DOHH2 (cell line): Measurements from ENCODE around the gene RPS6KA2.

ENCODE experiments used
- H3F3A ChIP-seq: fragments of 200-600 bp; sonication (generic), shearing (Covaris generic); 2 replicates; pipeline ENCODE4 v1.6.0; 2016; ENCODE audit warnings: antibody characterized with exemption, mild to moderate bottlenecking; ENCODE audit not compliant: control insufficient read depth, insufficient read depth
- H3K27ac ChIP-seq: fragments of 200-600 bp; sonication (generic); 2 replicates; pipeline ENCODE4 v1.5.1; 2014; ENCODE audit warnings: low read depth, mild to moderate bottlenecking, low read length, moderate library complexity
- H3K27me3 ChIP-seq: fragments of 200-600 bp; sonication (generic); 2 replicates; pipeline ENCODE4 v1.6.1; 2014; ENCODE audit warnings: mild to moderate bottlenecking, low read length, mixed read lengths; ENCODE audit not compliant: control insufficient read depth
- H3K36me3 ChIP-seq: fragments of 200-600 bp; sonication (generic); 2 replicates; pipeline ENCODE4 v1.6.1; 2014; ENCODE audit warnings: mild to moderate bottlenecking, low read length, moderate library complexity, mixed read lengths; ENCODE audit not compliant: control insufficient read depth
- H3K4me1 ChIP-seq: fragments of 200-600 bp; sonication (generic); 2 replicates; pipeline ENCODE4 v1.6.1; 2014; ENCODE audit warnings: mild to moderate bottlenecking, low read length, mixed read lengths; ENCODE audit not compliant: control insufficient read depth
- H3K4me2 ChIP-seq: fragments of 200-600 bp; sonication (generic); 2 replicates; pipeline ENCODE4 v1.6.0; 2014; ENCODE audit warnings: mild to moderate bottlenecking, low read length, moderate library complexity
- H3K4me3 ChIP-seq: fragments of 200-600 bp; sonication (generic); 2 replicates; pipeline ENCODE4 v1.5.1; 2014; ENCODE audit warnings: mild to moderate bottlenecking, low read length, mixed read lengths
- H3K79me2 ChIP-seq: fragments of 200-600 bp; sonication (generic); 2 replicates; pipeline ENCODE4 v1.6.1; 2014; ENCODE audit warnings: mild to moderate bottlenecking, low read length, mixed read lengths; ENCODE audit not compliant: control insufficient read depth
- H3K9me2 ChIP-seq: fragments of 200-600 bp; sonication (generic); replicated peaks from 2 replicates; pipeline ENCODE4 v1.6.1; 2014; ENCODE audit warnings: mild to moderate bottlenecking, low read length, mixed read lengths; ENCODE audit not compliant: control insufficient read depth
- H3K9me3 ChIP-seq: fragments of 200-600 bp; sonication (generic); 2 replicates; pipeline ENCODE4 v1.6.1; 2014; ENCODE audit warnings: antibody characterized with exemption, low read length, mixed read lengths; ENCODE audit not compliant: control insufficient read depth, insufficient read depth
- H4K20me1 ChIP-seq: fragments of 200-600 bp; sonication (generic); 2 replicates; pipeline ENCODE4 v1.6.0; 2014; ENCODE audit warnings: low read depth, mild to moderate bottlenecking, antibody characterized with exemption, low read length, moderate library complexity; ENCODE audit not compliant: control insufficient read depth, insufficient read depth
- CTCF ChIP-seq: fragments of 200-600 bp; sonication (generic); IDR thresholded peaks from one replicate; pipeline ENCODE4 v1.5.1; 2014; ENCODE audit warnings: antibody characterized with exemption, mild to moderate bottlenecking, low read depth, low read length; ENCODE audit not compliant: poor library complexity, severe bottlenecking
- EZH2phosphoT487 ChIP-seq: fragments of 200-600 bp; sonication (generic); IDR thresholded peaks from 2 replicates; pipeline ENCODE4 v1.6.1; 2017; ENCODE audit warnings: borderline replicate concordance, mild to moderate bottlenecking, antibody characterized with exemption, low read length, moderate library complexity, mixed read lengths

Gene RPS6KA2

GRCh38 chr6:166589337-166589731 lies 37.7 kb downstream of the RPS6KA2 start:
- Histone ChIP-seq H3K27ac (peak overlapping the region; percentile 98), H3K27me3 (no peaks in the 10 kb centered on the region), H3K4me3 (peak overlapping the region; percentile 69), H3K9me3 (no peaks in the 10 kb centered on the region), H3K4me2 (peak overlapping the region; percentile 91), H3K36me3 (no peaks in the 10 kb centered on the region), H3K9me2 (no peaks in the 10 kb centered on the region), H3K79me2 (no peaks in the 10 kb centered on the region), H4K20me1 (no peaks in the 10 kb centered on the region), H3K4me1 (peaks cover 40% of the 10 kb centered on the region), H3F3A (peaks cover 26% of the 10 kb centered on the region)
- TF ChIP-seq EZH2phosphoT487 (no peak), CTCF (no peak)

- no peaks in the 10 kb centered on the region for H3K36me3 ChIP-seq
- peak overlapping the region; percentile 91 for H3K4me2 ChIP-seq
- TF ChIP-seq CTCF (no peak), EZH2phosphoT487 (no peak)
- no peaks in the 10 kb centered on the region for H3K27me3 ChIP-seq
- peak overlapping the region; percentile 98 for H3K27ac ChIP-seq
- no peaks in the 10 kb centered on the region for H4K20me1 ChIP-seq
- H3K4me1 ChIP-seq = peaks cover 40% of the 10 kb centered on the region
- H3K9me3 ChIP-seq = no peaks in the 10 kb centered on the region
- H3K9me2 ChIP-seq = no peaks in the 10 kb centered on the region
- H3K79me2 ChIP-seq = no peaks in the 10 kb centered on the region
- H3K4me3 ChIP-seq = peak overlapping the region; percentile 69
- H3F3A ChIP-seq = peaks cover 26% of the 10 kb centered on the region
Measured at GRCh38 chr6:166588691-166589336, 38.2 kb downstream of the RPS6KA2 start.

GRCh38 chr6:166587631-166588413 lies 39.2 kb downstream of the RPS6KA2 start:
- Histone ChIP-seq H3K27ac (peak overlapping the region; percentile 98), H3K27me3 (no peaks in the 10 kb centered on the region), H3K9me3 (no peaks in the 10 kb centered on the region), H3K79me2 (no peaks in the 10 kb centered on the region), H3K4me2 (peak overlapping the region; percentile 91), H3F3A (peaks cover 26% of the 10 kb centered on the region), H3K4me3 (peak overlapping the region; percentile 69), H3K36me3 (no peaks in the 10 kb centered on the region), H3K9me2 (no peaks in the 10 kb centered on the region), H4K20me1 (no peaks in the 10 kb centered on the region), H3K4me1 (peaks cover 40% of the 10 kb centered on the region)
- TF ChIP-seq EZH2phosphoT487 (no peak), CTCF (no peak)
